OCI-LY3 (cell line): Measurements from ENCODE around the gene RHOBTB3.

Source experiments
- CTCF ChIP-seq: fragments of 200-600, 300-600 bp; sonication (generic); IDR thresholded peaks from 2 replicates; pipeline ENCODE4 v1.5.1; 2014; ENCODE audit warnings: antibody characterized with exemption, low read length, low read depth
- EZH2phosphoT487 ChIP-seq: fragments of 200-600 bp; shearing (Covaris generic); IDR thresholded peaks from 2 replicates; pipeline ENCODE4 v1.6.1; 2018; ENCODE audit warnings: antibody characterized with exemption, mixed run types, low read depth

- TF ChIP-seq CTCF (no peak), EZH2phosphoT487 (no peak)
These were observed 106.4 kb downstream of the RHOBTB3 start for GRCh38 chr5:95837492-95837891.
